Epithelial cell of umbilical artery (primary cell): ENCODE data around the gene BIVM. TPM values are rescaled to one million over a fixed set of nuclear protein-coding genes. Genes with fewer than 3 reads are reported as not detected.

Source experiments
- total RNA-seq: library from RNA; depleted of rRNA; stranded (reverse); fragments of >200 nt; gene quantifications from 2 replicates; pipeline ENCODE4 v1.2.3, GENCODE V29; 2014

Gene BIVM
- total RNA-seq, result 14.6 and 16.9 TPM in 2 replicates

GRCh38 chr13:102798581-102799425 lies at the start of gene BIVM, which contains the start of gene POGLUT2:
Gene BIVM (plus strand): TSS chr13:102799119. CDS start chr13:102807268, 8,149 bp downstream.
Gene POGLUT2 (minus strand): TSS chr13:102798976. CDS start chr13:102798670, 306 bp downstream.

GRCh38 chr13:102773441-102774213 lies 25.3 kb upstream of the BIVM start, which contains the start of gene TEX30:
Gene TEX30 (minus strand): TSS chr13:102773786. CDS start chr13:102770026, 3,760 bp downstream.

GRCh38 chr13:102845630-102846260 lies 46.8 kb downstream of the BIVM start, which contains the start of gene ERCC5:
Gene ERCC5 (plus strand): TSS chr13:102846032. CDS start chr13:102846267, 235 bp downstream.

Other genes with a start within 250 kb of the BIVM start
- 49.4 and 55.6 TPM in 2 replicates for gene TPP2, start 202.1 kb upstream of the BIVM start, total RNA-seq
- not detected in 2 replicates for gene METTL21C, start 104.1 kb upstream of the BIVM start, total RNA-seq
- 28.3 and 34.2 TPM in 2 replicates for gene TEX30, start 25.3 kb upstream of the BIVM start, total RNA-seq
- gene POGLUT2, start 143 bp upstream of the BIVM start, total RNA-seq, result 18.5 and 33.1 TPM in 2 replicates
- 44.5 and 48.7 TPM in 2 replicates for gene ERCC5, start 46.9 kb downstream of the BIVM start, total RNA-seq